Astrocyte of the spinal cord (primary cell): ENCODE results near the gene ABCB9.

Experiments
- DNase-seq: peaks from one replicate; pipeline ENCODE4 v3.0.0; 2011; ENCODE audit warnings: low read depth, low spot score
- H3K4me3 ChIP-seq: 2 replicates; pipeline ENCODE4 v1.5.1; 2011; ENCODE audit warnings: low read depth, mild to moderate bottlenecking, low read length, moderate library complexity
- in situ Hi-C: cut with HindIII; loops from 2 replicates; pipeline ENCODE4 v1.10.0; 2017; ENCODE audit warnings: low sequenced_read_pairs
- TF ChIP-seq, protein P1 (sequence below): IDR thresholded peaks from 2 replicates; pipeline ENCODE4 v1.5.1; 2012; ENCODE audit warnings: low read depth, mild to moderate bottlenecking, low read length, inconsistent platforms

ABCB9 gene

DNA sequence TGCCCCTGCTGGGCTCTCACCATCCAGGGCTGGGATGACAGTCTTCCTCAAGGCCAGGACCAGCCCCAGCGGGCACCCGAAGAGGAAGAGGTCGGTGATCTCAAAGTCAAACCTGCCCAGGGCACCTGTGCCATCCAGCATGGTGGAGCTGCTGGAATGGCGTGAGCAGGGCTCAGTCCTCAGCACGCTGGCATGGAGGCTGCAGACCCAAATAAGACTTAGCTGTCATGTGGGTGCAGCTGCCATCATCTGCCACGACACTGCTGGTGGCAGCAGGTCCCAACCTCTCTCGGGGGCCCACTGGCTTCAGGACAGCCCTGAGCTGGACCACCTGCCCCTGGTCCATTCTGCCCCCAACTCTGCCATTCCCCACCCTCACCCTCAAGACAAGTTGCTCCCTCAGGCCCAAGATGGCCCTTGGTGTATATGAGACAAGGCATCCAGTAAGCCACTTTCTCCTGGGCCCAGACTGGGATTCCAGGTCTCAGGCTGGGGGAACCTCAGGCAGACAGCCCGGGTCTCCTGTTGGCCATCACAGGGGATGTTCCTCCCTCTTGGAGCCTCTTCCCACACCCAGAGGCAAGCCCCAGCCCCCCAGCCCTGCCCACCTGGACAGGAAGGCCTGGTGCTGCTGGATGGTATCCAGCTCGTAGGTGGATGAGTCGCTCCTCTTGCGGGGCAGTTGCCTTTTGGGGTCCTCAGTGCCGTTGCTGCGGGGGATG lies 28.7 kb upstream of the ABCB9 start:
- in situ Hi-C loops, result no loop called here
- no peak for DNase-seq
- no peak overlapping the region for H3K4me3 ChIP-seq
- TF ChIP-seq, protein P1, sequence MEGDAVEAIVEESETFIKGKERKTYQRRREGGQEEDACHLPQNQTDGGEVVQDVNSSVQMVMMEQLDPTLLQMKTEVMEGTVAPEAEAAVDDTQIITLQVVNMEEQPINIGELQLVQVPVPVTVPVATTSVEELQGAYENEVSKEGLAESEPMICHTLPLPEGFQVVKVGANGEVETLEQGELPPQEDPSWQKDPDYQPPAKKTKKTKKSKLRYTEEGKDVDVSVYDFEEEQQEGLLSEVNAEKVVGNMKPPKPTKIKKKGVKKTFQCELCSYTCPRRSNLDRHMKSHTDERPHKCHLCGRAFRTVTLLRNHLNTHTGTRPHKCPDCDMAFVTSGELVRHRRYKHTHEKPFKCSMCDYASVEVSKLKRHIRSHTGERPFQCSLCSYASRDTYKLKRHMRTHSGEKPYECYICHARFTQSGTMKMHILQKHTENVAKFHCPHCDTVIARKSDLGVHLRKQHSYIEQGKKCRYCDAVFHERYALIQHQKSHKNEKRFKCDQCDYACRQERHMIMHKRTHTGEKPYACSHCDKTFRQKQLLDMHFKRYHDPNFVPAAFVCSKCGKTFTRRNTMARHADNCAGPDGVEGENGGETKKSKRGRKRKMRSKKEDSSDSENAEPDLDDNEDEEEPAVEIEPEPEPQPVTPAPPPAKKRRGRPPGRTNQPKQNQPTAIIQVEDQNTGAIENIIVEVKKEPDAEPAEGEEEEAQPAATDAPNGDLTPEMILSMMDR, result no peak

DNA sequence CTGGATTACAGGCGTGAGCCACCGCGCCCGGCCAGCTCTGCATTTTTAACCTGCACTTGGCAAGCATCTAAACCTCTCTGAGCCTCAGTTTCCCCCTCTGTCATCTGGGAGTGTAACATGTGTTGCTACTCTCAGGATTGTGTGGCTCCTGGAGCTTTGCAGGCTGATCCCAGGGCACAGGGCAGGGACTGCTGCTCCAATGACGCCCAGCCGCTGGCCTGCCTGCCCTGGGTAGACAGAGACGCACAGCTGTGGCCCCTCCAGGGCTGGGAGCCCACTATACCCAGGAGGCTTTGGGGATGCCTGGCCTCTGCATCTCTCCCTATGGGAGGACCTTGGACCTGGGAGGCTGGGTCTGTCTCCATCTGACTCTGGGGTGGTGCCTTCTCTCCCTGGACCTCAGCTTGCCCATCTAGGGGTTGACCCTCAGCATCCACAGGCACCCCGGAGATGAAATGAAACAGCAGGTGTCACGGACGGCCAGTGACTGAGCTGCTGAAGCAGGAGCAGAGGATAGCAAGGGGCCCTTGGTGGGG lies 27.9 kb upstream of the ABCB9 start:
- no peak overlapping the region for H3K4me3 ChIP-seq
- in situ Hi-C loops, result no loop called here
- TF ChIP-seq, protein P1, result no peak
- DNase-seq, result no peak

DNA sequence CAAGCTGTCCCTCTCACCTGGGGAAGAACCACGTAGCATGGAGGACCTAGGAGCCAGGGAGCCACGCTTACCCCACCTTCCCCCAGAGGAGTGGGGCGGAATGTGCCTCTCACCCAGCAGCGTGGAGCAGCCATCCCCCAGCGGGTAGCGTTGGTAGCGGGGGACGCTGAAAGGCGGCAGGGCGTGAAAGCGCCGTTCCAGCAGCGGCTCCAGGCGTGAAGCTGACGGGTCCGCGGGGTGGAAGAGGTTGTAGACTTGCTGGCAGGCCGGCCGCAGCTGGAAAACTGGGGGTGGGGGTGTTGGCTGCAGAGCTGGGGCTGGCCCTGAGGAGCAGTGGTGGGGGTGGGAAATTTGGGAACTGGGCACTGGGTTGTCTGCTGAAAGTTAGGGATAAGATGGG lies 26.1 kb upstream of the ABCB9 start:
- in situ Hi-C loops, result no loop called here
- no peak overlapping the region for H3K4me3 ChIP-seq
- DNase-seq, result no peak
- TF ChIP-seq, protein P1, result no peak

DNA sequence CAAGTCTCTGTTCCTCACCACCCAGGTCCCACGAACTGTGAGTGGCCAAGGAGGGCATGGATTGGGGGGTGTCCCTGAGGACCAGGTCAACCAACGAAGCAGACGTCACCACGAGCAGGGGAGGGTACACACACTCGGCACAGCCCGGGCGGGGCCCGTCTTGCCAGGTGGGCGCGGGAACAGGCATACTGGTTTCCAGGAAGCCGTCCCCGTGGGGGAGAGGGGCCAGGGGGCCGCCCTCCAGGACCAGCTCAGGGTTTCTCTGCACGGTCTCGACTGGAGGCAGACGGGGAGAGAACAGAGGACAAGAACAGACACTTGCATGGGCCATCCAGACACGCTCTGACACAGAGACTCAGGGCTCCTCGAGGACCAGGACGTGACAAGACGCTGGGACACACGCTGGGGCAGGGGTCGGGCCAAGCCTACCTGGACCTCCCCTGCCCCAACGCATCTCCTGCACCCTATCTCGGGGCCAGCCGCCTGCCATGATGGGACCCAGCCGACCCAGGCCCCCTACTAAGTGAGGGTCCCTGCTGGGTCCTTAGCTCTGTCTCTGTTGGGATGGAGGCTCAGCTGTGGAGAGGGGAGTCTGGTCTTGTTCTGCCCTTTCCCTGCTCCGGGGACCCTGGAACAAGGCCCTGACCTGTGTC lies 25.5 kb upstream of the ABCB9 start:
- no peak overlapping the region for H3K4me3 ChIP-seq
- no peak for DNase-seq
- in situ Hi-C loops, result no loop called here
- TF ChIP-seq, protein P1, result no peak

DNA sequence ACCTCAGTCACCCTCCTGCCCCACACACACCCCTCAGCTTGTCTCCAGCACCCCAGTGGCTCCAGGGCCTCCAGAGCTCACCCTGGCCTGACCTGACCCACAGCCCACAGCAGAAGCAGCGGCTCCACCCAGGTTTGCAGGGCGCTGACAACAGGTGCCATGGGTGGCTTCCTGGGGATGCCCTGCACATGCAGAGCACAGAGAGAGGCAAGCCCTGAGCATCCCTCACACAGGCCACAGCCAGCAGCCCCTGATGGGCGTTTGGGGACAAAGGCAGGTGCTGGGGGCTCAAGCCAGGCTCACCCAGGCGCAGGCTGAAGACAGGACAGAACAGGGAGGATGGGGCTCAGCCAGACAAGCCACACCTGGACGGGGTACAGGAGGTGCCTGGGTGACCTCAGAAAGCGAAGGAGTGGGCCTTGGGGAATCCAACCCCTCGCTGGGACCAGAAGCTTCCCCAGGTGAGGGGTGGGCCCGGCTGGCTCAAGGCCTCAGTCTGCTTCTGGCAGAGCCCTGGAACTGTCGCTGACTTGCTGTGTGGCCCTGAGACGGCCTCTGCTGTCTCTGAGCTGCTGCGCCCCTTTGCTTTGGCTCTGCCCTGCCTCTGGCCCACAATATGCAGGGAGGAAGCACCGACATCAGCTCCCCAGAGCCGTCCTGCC lies 24.8 kb upstream of the ABCB9 start:
- TF ChIP-seq, protein P1, result no peak
- in situ Hi-C loops, result no loop called here
- no peak overlapping the region for H3K4me3 ChIP-seq
- no peak for DNase-seq

DNA sequence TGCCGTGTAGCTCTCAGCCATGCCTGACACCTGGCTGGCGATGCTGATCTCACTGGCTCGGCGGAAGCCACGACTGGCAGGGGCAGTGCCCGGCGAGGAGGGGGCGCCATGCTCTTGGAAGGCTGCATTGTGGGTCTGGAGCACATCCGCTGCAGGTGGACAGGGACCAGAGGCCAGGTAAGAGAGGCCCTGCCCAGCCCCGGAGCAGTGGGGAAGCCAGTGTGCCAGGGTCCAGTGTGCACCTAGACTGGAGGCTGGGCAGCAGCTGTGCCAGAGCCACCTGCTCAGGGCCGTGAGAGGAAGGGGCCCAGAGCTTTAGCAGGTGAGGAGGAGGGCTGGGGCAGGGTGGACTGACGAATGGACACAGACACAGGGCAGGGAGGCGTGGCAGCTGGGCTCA lies 24.3 kb upstream of the ABCB9 start:
- no peak for DNase-seq
- in situ Hi-C loops, result no loop called here
- TF ChIP-seq, protein P1, result no peak
- H3K4me3 ChIP-seq, result no peak overlapping the region
